SK-N-SH (cell line): ENCODE measurements around the gene LPP. TPM values are rescaled to one million over a fixed set of nuclear protein-coding genes. Genes with fewer than 3 reads are reported as not detected.

Source experiments
- CHD2 ChIP-seq: fragments of 150-350 bp; IDR thresholded peaks from 2 replicates; pipeline ENCODE4 v1.6.1; 2018; ENCODE audit warnings: low read length; ENCODE audit not compliant: partially characterized antibody
- CTCF ChIP-seq: fragments of 200-600 bp; sonication (generic); IDR thresholded peaks from 2 replicates; pipeline ENCODE4 v1.6.1; 2017; ENCODE audit warnings: antibody characterized with exemption, mild to moderate bottlenecking, moderate library complexity
- ELF1 ChIP-seq: IDR thresholded peaks from 2 replicates; pipeline ENCODE4 v1.4.0; 2012
- FOSL2 ChIP-seq: IDR thresholded peaks from 2 replicates; pipeline ENCODE4 v1.4.0; 2012; ENCODE audit warnings: low read depth, mild to moderate bottlenecking, moderate library complexity, borderline replicate concordance
- FOXM1 ChIP-seq: IDR thresholded peaks from 2 replicates; pipeline ENCODE4 v1.4.0; 2012; ENCODE audit warnings: low read depth, mild to moderate bottlenecking
- GATA2 ChIP-seq: sonication (generic); formaldehyde crosslinking; IDR thresholded peaks from 2 replicates; pipeline ENCODE4 v1.5.0; 2020; ENCODE audit warnings: mild to moderate bottlenecking, missing genetic modification reagents
- MAX ChIP-seq: IDR thresholded peaks from 2 replicates; pipeline ENCODE4 v1.4.0; 2012; ENCODE audit warnings: low read depth
- MEF2A ChIP-seq: IDR thresholded peaks from 2 replicates; pipeline ENCODE4 v1.4.0; 2012; ENCODE audit warnings: low read depth, borderline replicate concordance
- NRF1 ChIP-seq: IDR thresholded peaks from 2 replicates; pipeline ENCODE4 v1.6.1; 2012; ENCODE audit warnings: low read depth, mild to moderate bottlenecking, low read length
- PBX3 ChIP-seq: IDR thresholded peaks from 2 replicates; pipeline ENCODE4; 2012
- POLR2AphosphoS5 ChIP-seq: IDR thresholded peaks from 2 replicates; pipeline ENCODE4 v1.6.1; 2012; ENCODE audit warnings: low read depth, low read length
- RCOR1 ChIP-seq: fragments of 150-350 bp; IDR thresholded peaks from 2 replicates; pipeline ENCODE4 v1.6.1; 2017; ENCODE audit warnings: antibody characterized with exemption, low read length
- RFX5 ChIP-seq: IDR thresholded peaks from 2 replicates; pipeline ENCODE4 v1.6.1; 2012; ENCODE audit warnings: mild to moderate bottlenecking, improper control_type of control experiment, low read length
- RXRA ChIP-seq: IDR thresholded peaks from 2 replicates; pipeline ENCODE4 v1.4.0; 2012; ENCODE audit warnings: low read depth, mild to moderate bottlenecking, borderline replicate concordance
- SMC3 ChIP-seq: IDR thresholded peaks from 2 replicates; pipeline ENCODE4 v1.6.1; 2012; ENCODE audit warnings: low read depth, low read length, improper control_type of control experiment
- TCF12 ChIP-seq: IDR thresholded peaks from 2 replicates; pipeline ENCODE4 v1.4.0; 2012
- polyA plus RNA-seq, 3 experiments: library from polyadenylated mRNA; depleted of rRNA; stranded (reverse); fragments of >200 nt; gene quantifications; 2 replicates each; pipeline ENCODE4 v1.2.3, GENCODE V29; 2012
- TF ChIP-seq, protein P1 (sequence below): fragments of 150-350 bp; IDR thresholded peaks from 2 replicates; pipeline ENCODE4 v1.6.1; 2016; ENCODE audit warnings: mild to moderate bottlenecking, low read depth, low read length
- TF ChIP-seq, protein P2 (sequence below): IDR thresholded peaks from 2 replicates; pipeline ENCODE4 v1.4.0; 2012; ENCODE audit warnings: low read depth, borderline replicate concordance

LPP gene
- polyA plus RNA-seq, 1 of the 3 experiments (the other 2 are of a cell fraction), result 6.6 TPM

GRCh38 chr3:188489639-188490405, 335.9 kb downstream of the LPP start (continued):
- TF ChIP-seq PBX3, result peak; percentile 55
- no peak for TF ChIP-seq GATA2
- TF ChIP-seq RCOR1, result no peak
- TF ChIP-seq, protein P1, sequence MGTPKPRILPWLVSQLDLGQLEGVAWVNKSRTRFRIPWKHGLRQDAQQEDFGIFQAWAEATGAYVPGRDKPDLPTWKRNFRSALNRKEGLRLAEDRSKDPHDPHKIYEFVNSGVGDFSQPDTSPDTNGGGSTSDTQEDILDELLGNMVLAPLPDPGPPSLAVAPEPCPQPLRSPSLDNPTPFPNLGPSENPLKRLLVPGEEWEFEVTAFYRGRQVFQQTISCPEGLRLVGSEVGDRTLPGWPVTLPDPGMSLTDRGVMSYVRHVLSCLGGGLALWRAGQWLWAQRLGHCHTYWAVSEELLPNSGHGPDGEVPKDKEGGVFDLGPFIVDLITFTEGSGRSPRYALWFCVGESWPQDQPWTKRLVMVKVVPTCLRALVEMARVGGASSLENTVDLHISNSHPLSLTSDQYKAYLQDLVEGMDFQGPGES, result no peak
- TF ChIP-seq, protein P2, sequence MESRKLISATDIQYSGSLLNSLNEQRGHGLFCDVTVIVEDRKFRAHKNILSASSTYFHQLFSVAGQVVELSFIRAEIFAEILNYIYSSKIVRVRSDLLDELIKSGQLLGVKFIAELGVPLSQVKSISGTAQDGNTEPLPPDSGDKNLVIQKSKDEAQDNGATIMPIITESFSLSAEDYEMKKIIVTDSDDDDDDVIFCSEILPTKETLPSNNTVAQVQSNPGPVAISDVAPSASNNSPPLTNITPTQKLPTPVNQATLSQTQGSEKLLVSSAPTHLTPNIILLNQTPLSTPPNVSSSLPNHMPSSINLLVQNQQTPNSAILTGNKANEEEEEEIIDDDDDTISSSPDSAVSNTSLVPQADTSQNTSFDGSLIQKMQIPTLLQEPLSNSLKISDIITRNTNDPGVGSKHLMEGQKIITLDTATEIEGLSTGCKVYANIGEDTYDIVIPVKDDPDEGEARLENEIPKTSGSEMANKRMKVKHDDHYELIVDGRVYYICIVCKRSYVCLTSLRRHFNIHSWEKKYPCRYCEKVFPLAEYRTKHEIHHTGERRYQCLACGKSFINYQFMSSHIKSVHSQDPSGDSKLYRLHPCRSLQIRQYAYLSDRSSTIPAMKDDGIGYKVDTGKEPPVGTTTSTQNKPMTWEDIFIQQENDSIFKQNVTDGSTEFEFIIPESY, result no peak
- no peak for TF ChIP-seq POLR2AphosphoS5
- TF ChIP-seq CTCF, result no peak
- TF ChIP-seq TCF12, result peak; percentile 54; the same call in 1 of the 2 replicates
- TF ChIP-seq ELF1, result no peak
- peak; percentile 66; the same call in 1 of the 2 replicates for TF ChIP-seq MEF2A
- TF ChIP-seq CHD2, result no peak
- peak; percentile 54; the same call in 1 of the 2 replicates for TF ChIP-seq FOSL2
- no peak for TF ChIP-seq FOXM1
- TF ChIP-seq NRF1, result no peak
- TF ChIP-seq SMC3, result no peak
- no peak for TF ChIP-seq RXRA
- TF ChIP-seq MAX, result 0 out of 2 replicates have a peak, but pooled peaks have one; percentile 24
- TF ChIP-seq RFX5, result no peak
